SJSA1 (cell line): ENCODE data around the gene MBNL1. TPM values are rescaled to one million over a fixed set of nuclear protein-coding genes. Genes with fewer than 3 reads are reported as not detected.
A peak's percentile ranks its signal among the peaks of the same experiment; 100 is the strongest.
"Not testable (repeated sequence)": the region's sequence is repeated elsewhere in the genome, so short reads cannot be mapped to it uniquely, and the experiment has no call there.

ENCODE experiments used
- DNase-seq, 2 experiments: peaks; one replicate each; pipeline ENCODE4 v3.0.0-alpha.2; 2015 to 2020; ENCODE audit warnings: low spot score in 2 of 2, low read depth in 1 of 2
- H3K27ac ChIP-seq: fragments of 250-450 bp; sonication (Bioruptor Pico); 2 replicates; pipeline ENCODE4 v1.5.1; 2020; ENCODE audit warnings: mild to moderate bottlenecking, moderate library complexity
- H3K27me3 ChIP-seq: fragments of 250-450 bp; sonication (Bioruptor Pico); replicated peaks from 2 replicates; pipeline ENCODE4 v1.5.1; 2020; ENCODE audit warnings: mild to moderate bottlenecking, moderate library complexity
- H3K36me3 ChIP-seq: fragments of 250-450 bp; sonication (Bioruptor Pico); 2 replicates; pipeline ENCODE4 v1.5.1; 2020; ENCODE audit warnings: mild to moderate bottlenecking
- H3K4me1 ChIP-seq: fragments of 250-450 bp; sonication (Bioruptor Pico); replicated peaks from 2 replicates; pipeline ENCODE4 v1.6.1; 2021; ENCODE audit warnings: mild to moderate bottlenecking
- H3K4me3 ChIP-seq: fragments of 250-450 bp; sonication (Bioruptor Pico); 2 replicates; pipeline ENCODE4 v1.5.1; 2020; ENCODE audit warnings: mild to moderate bottlenecking
- H3K9me3 ChIP-seq: fragments of 250-450 bp; sonication (Bioruptor Pico); replicated peaks from 2 replicates; pipeline ENCODE4 v1.5.1; 2020; ENCODE audit warnings: mild to moderate bottlenecking
- total RNA-seq: library from RNA; depleted of rRNA; stranded (reverse); fragments of >200 nt; shearing (Covaris generic); gene quantifications from 2 replicates; pipeline ENCODE4 v1.2.3, GENCODE V29; 2014

The MBNL1 gene
- total RNA-seq, 1 experiment from 2014 or later = 317 TPM

DNA sequence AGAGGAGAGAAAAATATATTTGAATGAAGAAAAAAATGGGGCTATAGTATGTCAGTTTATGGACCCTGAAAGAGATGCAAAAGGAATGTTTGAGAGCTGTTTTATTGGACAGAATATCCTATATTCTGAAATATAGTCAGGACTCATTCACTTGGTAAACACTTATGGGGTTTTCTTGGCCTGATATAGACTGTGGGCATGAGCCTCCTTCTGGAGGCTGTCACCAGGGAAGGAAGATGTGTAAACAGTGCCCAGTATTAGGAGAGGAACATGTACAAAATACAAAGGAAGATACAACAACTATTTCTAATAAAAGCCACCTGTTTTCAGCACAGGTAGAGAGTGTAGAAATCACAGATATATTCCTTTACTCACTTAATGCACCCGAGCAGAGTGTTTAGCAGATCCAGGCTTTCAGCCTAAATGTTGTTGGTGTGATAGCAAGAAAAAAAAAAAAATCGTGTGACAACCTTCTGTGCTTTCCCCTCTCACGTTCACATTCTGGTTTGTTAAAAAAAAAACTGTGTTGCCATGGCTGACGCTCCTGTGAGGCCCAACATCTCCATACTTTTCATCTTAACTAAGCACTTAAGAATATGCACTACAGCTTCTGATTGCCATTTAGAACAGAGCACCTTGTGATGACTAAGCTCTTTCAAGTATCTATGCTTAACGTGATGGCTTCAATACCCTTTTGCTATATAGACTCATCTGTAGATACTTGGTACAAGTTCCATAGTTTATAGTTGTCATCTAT, 134.1 kb downstream of the MBNL1 start:
- peak overlapping the region; percentile 29; the same call in 1 of the 2 replicates for H3K27ac ChIP-seq

DNA sequence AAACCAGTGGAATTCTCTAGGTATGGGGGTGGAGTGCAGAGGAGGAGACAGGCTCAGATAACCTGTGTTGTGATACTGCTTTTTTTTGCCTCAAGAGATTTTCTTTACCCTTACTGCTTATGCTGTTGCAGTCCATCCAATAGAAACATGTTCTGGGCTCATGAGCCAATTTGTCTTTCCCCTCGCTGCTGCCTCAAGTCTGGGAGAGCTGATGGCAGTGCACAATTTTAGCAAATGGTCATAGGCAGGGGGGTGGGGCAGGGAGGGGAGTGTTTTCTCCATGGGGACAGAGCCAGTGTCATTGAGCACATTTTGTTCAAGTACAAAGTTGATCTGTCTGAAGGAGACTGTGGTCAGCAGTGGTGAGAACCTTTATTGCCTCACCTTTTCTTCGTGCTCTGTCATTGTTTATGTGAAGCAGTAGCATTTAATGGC, 134.9 kb downstream of the MBNL1 start:
- H3K27me3 ChIP-seq = no peaks in the 10 kb centered on the region
- no peak for DNase-seq
- no peak overlapping the region for H3K4me3 ChIP-seq
- H3K4me1 ChIP-seq = peaks cover 50% of the 10 kb centered on the region
- H3K27ac ChIP-seq = no peak overlapping the region
- no peaks in the 10 kb centered on the region for H3K9me3 ChIP-seq
- H3K36me3 ChIP-seq = peaks cover 14% of the 10 kb centered on the region; the same call in 1 of the 2 replicates

More for the DNA sequence above, 134.1 kb downstream of the MBNL1 start:
- Histone ChIP-seq H3K27me3 (no peaks in the 10 kb centered on the region), H3K36me3 (peaks cover 14% of the 10 kb centered on the region; the same call in 1 of the 2 replicates), H3K4me1 (peaks cover 54% of the 10 kb centered on the region), H3K9me3 (no peaks in the 10 kb centered on the region), H3K4me3 (no peak overlapping the region)
- no peak for DNase-seq

DNA sequence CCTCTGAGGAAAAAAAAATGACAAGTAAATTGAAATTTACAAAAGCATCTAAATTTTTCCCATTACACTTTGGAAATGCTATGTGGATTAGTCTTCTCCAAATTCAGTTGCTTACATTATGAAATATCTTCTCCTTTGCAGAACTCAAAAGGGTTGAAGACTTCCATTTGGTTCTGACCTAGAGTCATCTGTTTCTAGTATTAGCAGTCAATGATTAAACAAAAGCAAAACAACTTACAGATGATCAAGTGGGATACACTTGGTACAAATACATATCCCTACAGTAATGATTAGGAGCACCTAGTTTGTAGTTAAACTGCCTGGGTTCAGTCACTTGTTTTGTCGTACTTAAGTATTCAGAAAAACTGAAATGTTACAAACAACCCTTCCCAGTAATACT, 136.2 kb downstream of the MBNL1 start:
- no peak for DNase-seq
- Histone ChIP-seq H3K27me3 (no peaks in the 10 kb centered on the region), H3K4me1 (peaks cover 38% of the 10 kb centered on the region), H3K9me3 (no peaks in the 10 kb centered on the region), H3K27ac (no peak overlapping the region), H3K36me3 (peaks cover 14% of the 10 kb centered on the region; the same call in 1 of the 2 replicates), H3K4me3 (no peak overlapping the region)

DNA sequence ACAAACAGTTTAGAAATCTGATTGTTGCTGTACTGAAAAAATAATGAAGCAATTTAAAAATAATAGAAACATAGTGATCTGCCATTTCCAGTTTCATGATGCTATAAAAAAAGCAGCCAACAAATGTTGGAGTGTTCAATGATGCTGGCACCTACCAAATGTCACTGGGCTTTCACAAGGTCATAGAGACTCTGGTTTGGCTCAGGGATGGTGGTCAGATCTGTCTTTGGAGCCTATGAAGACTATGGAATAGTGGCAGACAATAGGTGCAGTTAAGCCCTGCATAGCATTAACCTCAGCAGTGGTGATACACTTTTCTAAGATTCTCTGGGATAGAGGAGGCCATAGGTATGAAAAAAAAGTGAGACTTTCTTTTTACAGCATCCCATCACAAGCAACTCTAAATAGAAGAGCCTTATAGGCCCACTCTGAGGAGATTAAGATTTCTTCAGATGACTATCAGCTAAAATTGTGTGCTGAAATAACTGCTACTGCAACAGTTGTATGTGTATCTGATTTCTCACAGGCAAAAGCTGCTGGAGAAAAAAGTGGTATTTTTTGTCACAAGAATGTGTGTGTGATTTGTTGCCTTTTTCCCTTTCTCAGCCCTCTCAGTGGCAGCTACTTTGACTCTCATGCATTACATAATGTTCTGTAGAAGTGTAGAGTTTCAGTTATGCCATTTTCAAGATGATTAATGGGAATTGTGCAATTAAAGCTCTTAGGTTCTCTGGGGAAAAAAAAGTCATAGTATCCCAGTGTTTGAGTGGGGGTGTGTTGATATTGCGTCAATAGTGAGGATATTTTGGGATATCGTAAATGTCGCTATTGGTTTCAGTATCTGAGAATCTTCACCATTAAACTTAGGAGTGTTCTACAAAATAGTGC, 137.4 kb downstream of the MBNL1 start:
- no peak overlapping the region for H3K27ac ChIP-seq
- no peaks in the 10 kb centered on the region for H3K27me3 ChIP-seq
- H3K4me1 ChIP-seq = peaks cover 28% of the 10 kb centered on the region
- no peak for DNase-seq
- no peaks in the 10 kb centered on the region for H3K9me3 ChIP-seq
- peaks cover 14% of the 10 kb centered on the region; the same call in 1 of the 2 replicates for H3K36me3 ChIP-seq
- no peak overlapping the region for H3K4me3 ChIP-seq

DNA sequence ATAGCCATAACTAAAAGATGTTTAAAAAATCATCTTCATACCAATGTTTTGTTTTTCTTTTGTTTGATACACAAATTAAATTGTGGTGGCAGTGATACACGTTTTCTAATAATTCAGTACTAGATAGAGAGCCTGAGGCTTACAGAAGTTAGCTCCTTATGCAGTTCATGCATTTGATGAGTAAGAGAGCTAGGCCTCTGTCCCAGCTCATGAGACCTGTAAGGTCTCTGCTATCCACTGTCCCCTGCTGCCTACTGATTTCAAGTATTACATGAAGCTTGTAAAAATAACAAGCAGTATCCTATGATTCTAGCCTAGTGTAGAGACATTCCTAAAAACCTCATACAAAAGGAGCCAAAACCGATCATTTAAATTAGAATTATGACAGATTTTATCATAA, 144.5 kb downstream of the MBNL1 start:
- Histone ChIP-seq H3K27me3 (no peaks in the 10 kb centered on the region), H3K4me3 (no peak overlapping the region), H3K27ac (no peak overlapping the region), H3K4me1 (no peaks in the 10 kb centered on the region; the same call in 1 of the 2 replicates), H3K36me3 (peaks cover 44% of the 10 kb centered on the region), H3K9me3 (no peaks in the 10 kb centered on the region)
- DNase-seq = no peak

DNA sequence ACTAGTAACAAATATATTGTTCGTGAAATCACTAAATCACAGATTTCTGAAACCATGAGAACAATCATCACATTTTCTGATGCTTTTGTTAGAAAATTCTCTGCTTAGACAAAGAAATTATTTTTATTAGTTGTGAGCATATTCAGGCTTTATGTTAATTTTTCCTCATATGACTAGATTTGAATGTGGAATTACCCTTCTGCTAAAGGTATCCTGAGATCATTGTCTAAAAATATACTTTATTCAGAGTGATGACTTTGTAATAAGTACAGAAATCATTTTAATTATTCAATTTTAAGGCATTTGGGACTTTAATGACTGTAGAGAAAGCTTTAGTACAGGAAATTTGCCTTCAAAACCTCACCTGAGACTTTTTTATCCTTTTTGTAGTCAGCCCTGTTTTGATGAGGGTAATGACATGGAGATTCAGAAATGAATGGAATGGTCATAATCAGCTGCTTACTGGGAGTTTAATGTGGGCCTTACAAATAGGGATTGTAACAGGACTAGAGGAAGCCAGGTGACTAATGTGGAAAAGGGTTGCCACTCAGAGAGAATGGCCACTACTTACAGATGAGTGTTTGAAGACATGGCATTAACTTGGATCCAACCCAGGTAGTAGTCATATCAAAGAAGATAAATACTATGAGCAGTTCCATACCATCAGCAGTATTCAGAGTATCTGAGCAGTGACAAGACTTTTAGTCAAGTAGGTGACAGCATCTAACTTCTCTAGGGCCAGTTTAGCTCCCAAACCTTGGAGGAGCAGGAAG, 148.3 kb downstream of the MBNL1 start:
- no peak overlapping the region for H3K4me3 ChIP-seq
- no peak overlapping the region for H3K27ac ChIP-seq
- H3K36me3 ChIP-seq = peaks cover 76% of the 10 kb centered on the region
- no peaks in the 10 kb centered on the region; the same call in 1 of the 2 replicates for H3K4me1 ChIP-seq
- no peaks in the 10 kb centered on the region for H3K27me3 ChIP-seq
- DNase-seq = no peak
- H3K9me3 ChIP-seq = no peaks in the 10 kb centered on the region

DNA sequence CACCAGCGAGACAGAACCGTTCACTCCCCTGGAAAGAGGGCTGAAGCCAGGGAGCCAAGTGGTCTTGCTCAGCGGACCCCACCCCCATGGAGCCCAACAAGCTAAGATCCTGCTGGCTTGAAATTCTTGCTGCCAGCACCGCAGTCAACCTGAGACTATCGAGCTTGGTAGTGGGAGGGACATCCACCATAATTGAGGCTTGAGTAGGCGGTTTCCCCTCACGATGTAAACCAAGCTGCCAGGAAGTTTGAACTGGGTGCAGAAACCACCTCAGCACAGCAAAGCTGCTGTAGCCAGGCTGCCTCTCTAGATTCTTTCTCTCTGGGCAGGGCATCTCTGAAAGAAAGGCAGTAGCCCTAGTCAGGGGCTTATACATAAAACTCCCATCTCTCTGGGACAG, 151.0 kb downstream of the MBNL1 start:
- H3K27ac ChIP-seq = no peak overlapping the region
- no peaks in the 10 kb centered on the region for H3K9me3 ChIP-seq
- no peaks in the 10 kb centered on the region for H3K27me3 ChIP-seq
- no peaks in the 10 kb centered on the region; the same call in 1 of the 2 replicates for H3K4me1 ChIP-seq
- no peak overlapping the region for H3K4me3 ChIP-seq
- H3K36me3 ChIP-seq = peaks cover 93% of the 10 kb centered on the region
- no peak for DNase-seq

DNA sequence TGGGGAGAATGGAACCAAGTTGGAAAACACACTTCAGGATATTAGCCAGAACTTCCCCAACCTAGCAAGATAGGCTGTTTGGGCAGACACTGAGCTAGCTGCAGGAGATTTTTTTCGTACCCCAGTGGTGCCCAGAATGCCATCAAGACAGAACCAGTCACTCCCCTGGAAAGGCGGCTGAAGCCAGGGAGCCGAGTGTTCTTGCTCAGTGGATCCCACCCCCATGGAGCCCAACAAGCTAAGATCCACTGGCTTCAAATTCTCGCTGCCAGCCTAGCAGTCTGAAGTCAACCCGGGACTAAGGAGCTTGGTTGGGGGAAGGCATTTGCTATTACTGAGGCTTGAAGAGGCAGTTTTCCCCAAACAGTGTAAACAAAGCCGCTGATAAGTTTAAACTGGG, 152.4 kb downstream of the MBNL1 start:
- Histone ChIP-seq H3K27me3 (no peaks in the 10 kb centered on the region), H3K9me3 (no peaks in the 10 kb centered on the region), H3K36me3 (peaks cover 85% of the 10 kb centered on the region)

DNA sequence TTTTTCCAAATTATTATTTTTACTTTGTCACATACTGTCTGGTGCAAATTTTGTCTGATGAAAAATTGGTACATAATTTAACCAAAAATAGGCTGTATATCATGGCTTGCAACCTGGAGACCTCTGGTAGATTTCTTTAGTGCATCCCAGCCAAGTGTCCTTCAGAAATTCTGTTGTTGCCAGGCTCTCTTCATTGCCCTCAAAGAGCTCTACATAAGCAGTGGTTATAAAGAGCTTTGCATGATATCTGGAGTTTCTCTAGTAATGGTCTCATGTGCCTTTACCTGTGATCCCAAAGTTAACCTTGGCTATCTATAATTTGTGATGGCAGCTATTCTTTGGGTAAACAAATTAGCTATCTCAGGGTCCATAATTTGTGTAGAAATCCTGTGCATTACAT, 157.7 kb downstream of the MBNL1 start:
- Histone ChIP-seq H3K27ac (no peak overlapping the region), H3K4me1 (no peaks in the 10 kb centered on the region; the same call in 1 of the 2 replicates), H3K36me3 (peaks cover 63% of the 10 kb centered on the region), H3K9me3 (no peaks in the 10 kb centered on the region), H3K27me3 (no peaks in the 10 kb centered on the region), H3K4me3 (no peak overlapping the region)
- DNase-seq = no peak

More for the DNA sequence above, 152.4 kb downstream of the MBNL1 start:
- Histone ChIP-seq H3K4me3 (no peak overlapping the region), H3K4me1 (no peaks in the 10 kb centered on the region; the same call in 1 of the 2 replicates), H3K27ac (no peak overlapping the region)
- no peak for DNase-seq

DNA sequence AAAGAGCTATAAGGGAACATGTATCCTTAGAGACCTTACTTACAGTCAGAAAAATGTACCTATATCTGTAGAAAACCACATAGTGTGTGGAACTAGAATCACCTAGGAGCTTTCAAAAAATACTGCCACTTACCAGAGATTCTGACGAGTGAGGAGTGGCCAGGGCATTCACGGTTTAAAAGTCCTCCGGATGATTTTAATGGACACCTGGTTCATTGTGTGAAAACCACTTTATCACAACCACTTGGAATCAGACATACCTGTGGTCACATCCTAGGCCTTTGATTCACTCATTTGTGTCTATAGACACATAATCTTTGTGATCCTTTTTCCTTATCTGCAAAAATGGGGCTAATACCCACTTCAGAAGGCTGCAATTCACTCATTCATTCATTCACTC, 159.8 kb downstream of the MBNL1 start:
- Histone ChIP-seq H3K36me3 (peaks cover 53% of the 10 kb centered on the region), H3K27ac (no peak overlapping the region), H3K27me3 (no peaks in the 10 kb centered on the region), H3K9me3 (no peaks in the 10 kb centered on the region), H3K4me3 (no peak overlapping the region), H3K4me1 (no peaks in the 10 kb centered on the region; the same call in 1 of the 2 replicates)
- DNase-seq = no peak

DNA sequence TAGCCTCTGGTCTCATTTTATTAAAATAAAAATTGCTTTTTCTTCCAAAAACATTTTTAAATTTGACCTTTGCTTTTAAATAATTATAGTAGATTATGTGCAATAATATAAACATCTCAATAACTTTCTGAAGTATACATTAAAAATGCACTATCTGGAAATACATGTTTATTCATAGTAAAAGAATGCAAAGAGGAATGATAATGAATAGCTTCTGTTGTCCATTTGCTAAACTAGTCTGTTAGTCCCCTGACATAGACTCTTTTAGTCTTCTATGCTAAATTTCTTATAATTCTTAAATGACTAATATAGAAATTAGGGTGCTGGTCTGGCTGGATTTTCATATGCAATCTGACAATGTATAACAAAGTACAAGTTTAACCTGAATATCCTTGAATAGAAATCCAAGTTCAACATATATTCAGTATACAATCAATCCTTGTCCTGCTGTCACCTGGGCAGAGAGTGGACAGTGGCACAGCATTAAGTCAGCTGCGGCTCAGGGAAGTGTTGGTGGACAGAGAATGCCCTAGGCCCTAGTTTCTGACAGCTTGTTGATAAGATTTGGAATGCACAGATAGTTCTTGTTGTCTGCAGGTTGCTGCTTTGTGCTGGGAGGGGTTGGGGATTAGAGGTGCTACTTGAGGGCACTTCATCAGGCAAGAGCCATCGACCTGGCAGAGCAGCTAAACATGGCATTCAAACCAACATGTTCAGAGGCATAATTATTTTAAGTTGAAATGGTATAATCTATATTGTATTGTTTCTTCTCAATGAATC, 161.7 kb downstream of the MBNL1 start:
- Histone ChIP-seq H3K27me3 (no peaks in the 10 kb centered on the region), H3K4me3 (no peak overlapping the region), H3K27ac (no peak overlapping the region), H3K4me1 (no peaks in the 10 kb centered on the region; the same call in 1 of the 2 replicates), H3K36me3 (peaks cover 52% of the 10 kb centered on the region), H3K9me3 (no peaks in the 10 kb centered on the region)
- DNase-seq = no peak

DNA sequence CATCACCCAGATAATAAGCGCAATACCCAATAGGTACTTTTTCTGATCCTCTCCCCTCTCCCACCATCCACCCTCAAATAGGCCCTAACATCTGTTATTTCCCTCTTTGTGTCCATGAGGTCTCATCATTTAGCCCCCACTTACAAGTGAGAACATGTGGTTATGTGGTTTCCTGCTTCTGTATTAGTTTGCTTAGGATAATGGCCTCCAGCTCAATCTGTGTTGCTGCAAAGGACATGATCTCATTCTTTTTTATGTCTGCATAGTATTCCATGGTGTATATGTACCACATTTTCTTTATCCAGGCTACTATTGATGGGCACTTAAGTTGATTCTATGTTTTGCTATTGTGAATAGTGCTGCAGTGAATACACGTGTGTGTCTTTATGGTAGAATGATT, 165.4 kb downstream of the MBNL1 start:
- H3K4me1 ChIP-seq = no peaks in the 10 kb centered on the region; the same call in 1 of the 2 replicates
- peaks cover 41% of the 10 kb centered on the region for H3K36me3 ChIP-seq
- H3K9me3 ChIP-seq = no peaks in the 10 kb centered on the region
- H3K4me3 ChIP-seq = no peak overlapping the region
- H3K27ac ChIP-seq = no peak overlapping the region
- H3K27me3 ChIP-seq = no peaks in the 10 kb centered on the region
- DNase-seq = no peak

DNA sequence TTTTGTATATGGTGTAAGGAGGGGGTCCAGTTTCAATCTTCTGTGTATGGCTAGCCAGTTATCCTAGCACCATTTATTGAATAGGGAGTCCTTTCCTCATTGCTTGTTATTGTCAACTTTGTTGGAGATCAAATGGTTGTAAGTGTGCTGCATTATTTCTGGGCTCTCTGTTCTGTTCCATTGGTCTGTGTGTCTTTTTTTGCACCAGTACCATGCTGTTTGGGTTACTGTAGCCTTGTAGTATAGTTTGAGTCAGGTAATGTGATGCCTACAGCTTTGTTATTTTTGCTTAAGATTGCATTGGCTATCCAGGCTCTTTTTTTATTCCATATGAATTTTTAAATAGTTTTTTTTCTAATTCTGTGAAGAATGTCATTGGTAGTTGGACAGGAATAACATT, 166.5 kb downstream of the MBNL1 start:
- H3K27me3 ChIP-seq, H3K27ac ChIP-seq, H3K9me3 ChIP-seq: not testable (repeated sequence)

More for the DNA sequence above, 166.5 kb downstream of the MBNL1 start:
- H3K4me3 ChIP-seq, DNase-seq, H3K4me1 ChIP-seq: not testable (repeated sequence)
- H3K36me3 ChIP-seq = peaks cover 35% of the 10 kb centered on the region
